HG02981 (cell line): ENCODE results near the gene PITPNM3.
"Not testable (repeated sequence)": the region's sequence is repeated elsewhere in the genome, so short reads cannot be mapped to it uniquely, and the experiment has no call there.

Experiments
- ATAC-seq: cut with Tn5 transposase; IDR thresholded peaks from one replicate; pipeline ENCODE4 v1.9.1; 2021; ENCODE audit warnings: mild to moderate bottlenecking, moderate library complexity; ENCODE audit not compliant: unreplicated experiment

Gene PITPNM3

GRCh38 chr17:6574687-6575595 lies 18.6 kb upstream of the PITPNM3 start:
- ATAC-seq: no peak

GRCh38 chr17:6573982-6574686 lies 17.8 kb upstream of the PITPNM3 start:
- ATAC-seq: no peak

GRCh38 chr17:6573495-6573894 lies 17.1 kb upstream of the PITPNM3 start:
- ATAC-seq: not testable (repeated sequence)

GRCh38 chr17:6572972-6573370 lies 16.6 kb upstream of the PITPNM3 start:
- no peak for ATAC-seq

- no peak for ATAC-seq
Measured at GRCh38 chr17:6571452-6571781, 15.1 kb upstream of the PITPNM3 start.

- no peak for ATAC-seq
Measured at GRCh38 chr17:6570731-6571451, 14.5 kb upstream of the PITPNM3 start.

- ATAC-seq: no peak
Measured at GRCh38 chr17:6569370-6570285, 13.3 kb upstream of the PITPNM3 start.

- no peak for ATAC-seq
Measured at GRCh38 chr17:6568184-6568758, 11.9 kb upstream of the PITPNM3 start.

GRCh38 chr17:6567528-6568183 lies 11.3 kb upstream of the PITPNM3 start:
- no peak for ATAC-seq

- ATAC-seq: no peak
Measured at GRCh38 chr17:6561446-6561845, 5.1 kb upstream of the PITPNM3 start.

GRCh38 chr17:6560496-6560895 lies 4.1 kb upstream of the PITPNM3 start:
- ATAC-seq: no peak

GRCh38 chr17:6559753-6560215 lies 3.4 kb upstream of the PITPNM3 start:
- no peak for ATAC-seq

- ATAC-seq: no peak
Measured at GRCh38 chr17:6558932-6559752, 2.8 kb upstream of the PITPNM3 start.

GRCh38 chr17:6558276-6558675 lies 1.9 kb upstream of the PITPNM3 start:
- ATAC-seq: no peak

GRCh38 chr17:6557040-6557438 lies 684 bp upstream of the PITPNM3 start:
- no peak for ATAC-seq

- no peak for ATAC-seq
Measured at GRCh38 chr17:6555331-6556120, 829 bp downstream of the PITPNM3 start.

- no peak for ATAC-seq
Measured at GRCh38 chr17:6554871-6555330, 1.5 kb downstream of the PITPNM3 start.

GRCh38 chr17:6554342-6554741 lies 2.0 kb downstream of the PITPNM3 start:
- no peak for ATAC-seq
